GM10266 (cell line): Measurements from ENCODE around the gene SLC25A44.

Experiments used
- DNase-seq: peaks from one replicate; pipeline ENCODE4 v3.0.0; 2012; ENCODE audit errors: extremely low spot score
- CTCF ChIP-seq: IDR thresholded peaks from 2 replicates; pipeline ENCODE4 v1.5.1; 2012; ENCODE audit warnings: mild to moderate bottlenecking, low read depth; ENCODE audit not compliant: control insufficient read depth, insufficient read depth; ENCODE audit errors: missing control alignments

SLC25A44 gene

GRCh38 chr1:156196445-156196844 is 2.5 kb downstream of the SLC25A44 start:
- no peak for DNase-seq
- TF ChIP-seq CTCF, result no peak

GRCh38 chr1:156198831-156199349 is 5.0 kb downstream of the SLC25A44 start:
- peak; percentile 48 for DNase-seq
- TF ChIP-seq CTCF, result no peak

- no peak for DNase-seq
- no peak for TF ChIP-seq CTCF
Observed at GRCh38 chr1:156200044-156200443, 6.1 kb downstream of the SLC25A44 start.

GRCh38 chr1:156203331-156203730 is 9.4 kb downstream of the SLC25A44 start:
- no peak for DNase-seq
- TF ChIP-seq CTCF, result no peak

DNA sequence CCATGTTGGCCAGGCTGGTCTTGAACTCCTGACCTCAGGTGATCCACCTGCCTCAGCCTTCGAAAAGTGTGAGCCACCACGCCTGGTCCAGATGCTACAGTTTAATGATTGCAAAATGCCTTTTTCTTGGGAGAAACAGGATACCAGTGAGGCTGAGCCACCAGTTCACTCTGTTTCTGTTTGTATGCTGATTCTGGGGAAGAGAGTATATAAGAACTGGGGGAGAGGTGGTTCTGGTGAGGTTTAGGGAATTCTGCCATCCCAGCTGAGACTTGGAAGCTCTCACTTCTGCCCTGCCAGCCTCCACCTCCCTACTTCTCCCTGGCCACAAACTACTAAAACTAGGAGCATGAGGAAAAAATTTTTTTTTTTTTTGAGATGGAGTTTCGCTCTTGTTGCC is 10.8 kb downstream of the SLC25A44 start:
- no peak for DNase-seq
- no peak for TF ChIP-seq CTCF

DNA sequence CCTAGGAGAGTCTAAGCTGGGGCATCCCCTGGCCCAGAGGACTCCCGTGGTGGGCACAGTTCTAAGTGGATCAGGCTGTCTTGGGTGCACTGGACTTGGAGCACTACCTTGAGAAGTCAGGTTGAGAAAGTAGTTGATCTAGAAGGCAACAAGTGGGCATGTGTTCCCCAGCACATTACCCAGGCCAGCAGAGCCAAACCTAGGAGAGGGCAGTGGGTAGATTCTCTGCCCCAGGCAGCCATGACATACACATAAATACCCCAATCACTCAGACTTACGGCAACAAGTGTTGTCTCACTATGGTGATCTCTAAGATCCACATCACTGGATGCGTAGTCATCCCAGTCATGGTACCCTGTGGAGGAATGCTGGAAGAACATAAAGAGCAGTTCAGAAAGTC is 17.3 kb downstream of the SLC25A44 start:
- TF ChIP-seq CTCF, result no peak
- DNase-seq, result no peak

DNA sequence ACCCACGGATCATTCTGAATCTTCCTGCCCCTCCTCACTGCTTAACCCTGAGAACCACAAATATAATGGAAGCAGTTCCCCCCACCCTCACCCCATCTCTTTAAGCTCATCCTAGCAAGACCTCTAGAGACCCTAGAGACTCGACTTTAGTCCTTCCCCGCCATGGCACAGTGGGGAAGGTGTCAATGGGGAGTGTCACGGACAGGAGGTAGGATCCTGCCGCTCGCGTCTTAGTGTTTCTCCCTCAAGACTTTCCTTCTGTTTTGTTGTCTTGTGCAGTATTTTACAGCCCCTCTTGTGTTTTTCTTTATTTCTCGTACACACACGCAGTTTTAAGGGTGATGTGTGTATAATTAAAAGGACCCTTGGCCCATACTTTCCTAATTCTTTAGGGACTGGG is 18.2 kb downstream of the SLC25A44 start:
- no peak for DNase-seq
- no peak for TF ChIP-seq CTCF
